SU-DHL-6 (cell line): ENCODE data around the gene ERC1.

Experiments
- H2AFZ ChIP-seq: fragments of 200-600 bp; sonication (generic); 2 replicates; pipeline ENCODE4 v1.6.1; 2014; ENCODE audit warnings: low read depth, mild to moderate bottlenecking, moderate library complexity, mixed read lengths, antibody characterized with exemption, low read length; ENCODE audit not compliant: severe bottlenecking
- H3F3A ChIP-seq: fragments of 200-600 bp; shearing (Covaris generic); 2 replicates; pipeline ENCODE4 v1.6.0; 2016; ENCODE audit warnings: antibody characterized with exemption, mild to moderate bottlenecking; ENCODE audit not compliant: insufficient read depth
- H3K27ac ChIP-seq: fragments of 200-600 bp; sonication (generic); 2 replicates; pipeline ENCODE4 v1.5.1; 2016; ENCODE audit warnings: low read depth, mild to moderate bottlenecking, low read length, moderate library complexity, mixed read lengths
- H3K27me3 ChIP-seq: fragments of 200-600 bp; sonication (generic), shearing (Covaris generic); 2 replicates; pipeline ENCODE4 v1.6.0; 2014; ENCODE audit warnings: mild to moderate bottlenecking, low read length
- H3K36me3 ChIP-seq: fragments of 200-600 bp; sonication (generic); 2 replicates; pipeline ENCODE4 v1.6.1; 2014; ENCODE audit warnings: mild to moderate bottlenecking, low read length, mixed read lengths
- H3K4me2 ChIP-seq: fragments of 300-600, 200-600 bp; shearing (Covaris generic), sonication (generic); 2 replicates; pipeline ENCODE4 v1.6.0; 2014; ENCODE audit warnings: low read length, low read depth, mild to moderate bottlenecking; ENCODE audit not compliant: poor library complexity, severe bottlenecking
- H3K4me3 ChIP-seq: fragments of 200-600 bp; sonication (generic); 2 replicates; pipeline ENCODE4 v1.5.1; 2014; ENCODE audit warnings: antibody characterized with exemption, low read length, mild to moderate bottlenecking, mixed read lengths; ENCODE audit not compliant: insufficient read depth, poor library complexity, severe bottlenecking
- H3K79me2 ChIP-seq: fragments of 200-600 bp; sonication (generic); 2 replicates; pipeline ENCODE4 v1.6.1; 2014; ENCODE audit warnings: mild to moderate bottlenecking, low read length, moderate library complexity; ENCODE audit not compliant: insufficient read depth
- H3K9ac ChIP-seq: fragments of 200-600 bp; sonication (generic); 2 replicates; pipeline ENCODE4 v1.7.0; 2014; ENCODE audit warnings: mild to moderate bottlenecking, low read length
- H3K9me2 ChIP-seq: fragments of 200-600 bp; sonication (generic); replicated peaks from 2 replicates; pipeline ENCODE4 v1.6.1; 2014; ENCODE audit warnings: low read length; ENCODE audit not compliant: insufficient read depth
- H3K9me3 ChIP-seq: fragments of 200-600 bp; sonication (generic); 2 replicates; pipeline ENCODE4 v1.6.1; 2014; ENCODE audit warnings: low read length, mixed read lengths; ENCODE audit not compliant: insufficient read depth
- H4K20me1 ChIP-seq: fragments of 200-600 bp; sonication (generic); 2 replicates; pipeline ENCODE4 v1.6.1; 2014; ENCODE audit warnings: low read depth, mild to moderate bottlenecking, antibody characterized with exemption, low read length, moderate library complexity, mixed read lengths
- CTCF ChIP-seq: fragments of 200-600 bp; sonication (generic); IDR thresholded peaks from one replicate; pipeline ENCODE4 v1.5.1; 2017; ENCODE audit warnings: antibody characterized with exemption, mild to moderate bottlenecking, low read length, moderate library complexity; ENCODE audit not compliant: insufficient read depth, poor library complexity, severe bottlenecking
- EZH2phosphoT487 ChIP-seq: fragments of 200-600 bp; sonication (generic), shearing (Covaris generic); conservative IDR thresholded peaks from 2 replicates; pipeline ENCODE4 v1.6.1; 2018; ENCODE audit warnings: mild to moderate bottlenecking, antibody characterized with exemption, low read length, moderate library complexity, mixed read lengths

ERC1 gene

GRCh38 chr12:1510056-1510812, 519.2 kb downstream of the ERC1 start:
- Histone ChIP-seq H2AFZ (no peak overlapping the region), H3K27ac (no peak overlapping the region), H4K20me1 (no peaks in the 10 kb centered on the region), H3K9me3 (no peaks in the 10 kb centered on the region), H3K4me2 (no peak overlapping the region), H3K9me2 (no peaks in the 10 kb centered on the region), H3K79me2 (no peaks in the 10 kb centered on the region), H3K9ac (no peak overlapping the region), H3K36me3 (no peaks in the 10 kb centered on the region), H3K4me3 (no peak overlapping the region), H3F3A (no peaks in the 10 kb centered on the region), H3K27me3 (no peaks in the 10 kb centered on the region)
- TF ChIP-seq CTCF: no peak

- Histone ChIP-seq H3K27me3 (no peaks in the 10 kb centered on the region), H3K9me3 (no peaks in the 10 kb centered on the region), H3F3A (no peaks in the 10 kb centered on the region), H3K4me3 (no peak overlapping the region), H3K4me2 (no peak overlapping the region), H2AFZ (no peak overlapping the region), H3K9me2 (no peaks in the 10 kb centered on the region), H4K20me1 (no peaks in the 10 kb centered on the region), H3K9ac (no peak overlapping the region), H3K27ac (no peak overlapping the region), H3K79me2 (no peaks in the 10 kb centered on the region), H3K36me3 (no peaks in the 10 kb centered on the region)
- TF ChIP-seq CTCF (no peak), EZH2phosphoT487 (no peak)
These were observed 524.0 kb downstream of the ERC1 start for GRCh38 chr12:1515010-1515409.

- H3K4me3 ChIP-seq: no peak overlapping the region
- no peaks in the 10 kb centered on the region for H3K9me2 ChIP-seq
- no peaks in the 10 kb centered on the region for H3K27me3 ChIP-seq
- H3K79me2 ChIP-seq: no peaks in the 10 kb centered on the region
- no peaks in the 10 kb centered on the region for H3K36me3 ChIP-seq
- no peak overlapping the region for H3K27ac ChIP-seq
- no peak overlapping the region for H3K4me2 ChIP-seq
- TF ChIP-seq EZH2phosphoT487 (no peak), CTCF (no peak)
- H3K9ac ChIP-seq: no peak overlapping the region
- H3F3A ChIP-seq: no peaks in the 10 kb centered on the region
- H3K9me3 ChIP-seq: no peaks in the 10 kb centered on the region
- no peak overlapping the region for H2AFZ ChIP-seq
- H4K20me1 ChIP-seq: no peaks in the 10 kb centered on the region
These were observed 524.4 kb downstream of the ERC1 start for GRCh38 chr12:1515428-1515827.
